ENCODE data around the gene CTSS.
"Not testable (repeated sequence)": the region's sequence is repeated elsewhere in the genome, so short reads cannot be mapped to it uniquely, and the experiment has no call there.

CTSS gene

GRCh38 chr1:150765296-150765976, at the start of gene CTSS:
Gene CTSS (minus strand): TSS chr1:150765778. CDS start chr1:150764763, 1,015 bp downstream.
- no peak for DNase-seq

- peak; percentile 26 for DNase-seq
These were observed 47.6 kb upstream of the CTSS start for GRCh38 chr1:150813028-150813707.

- DNase-seq = no peak
These were observed 45.5 kb upstream of the CTSS start for GRCh38 chr1:150810958-150811659.

DNA sequence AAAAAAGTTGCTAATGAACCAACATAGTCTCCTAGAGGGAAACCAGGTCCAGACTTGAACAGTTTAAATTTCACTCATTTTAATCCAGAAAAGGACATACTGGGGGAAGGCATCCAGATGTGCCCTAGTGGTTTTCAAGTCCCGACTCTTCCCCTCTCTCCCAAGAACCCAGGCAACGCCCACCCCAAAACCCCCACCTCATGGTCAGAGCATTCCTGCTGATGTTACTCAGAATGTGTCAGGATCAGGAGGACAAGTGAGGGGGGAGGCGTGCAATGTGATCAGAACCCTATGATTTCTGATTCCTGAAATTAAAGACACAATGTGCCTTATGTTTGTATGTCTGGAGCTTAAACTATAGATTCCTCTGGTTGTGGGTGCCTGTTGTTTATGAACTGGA, 44.1 kb upstream of the CTSS start:
- DNase-seq = no peak

- DNase-seq = no peak
These were observed 43.3 kb upstream of the CTSS start for GRCh38 chr1:150808846-150809245.

- DNase-seq = no peak
These were observed 42.5 kb upstream of the CTSS start, which contains the start of gene CTSK for GRCh38 chr1:150808121-150808520. Gene CTSK (minus strand): TSS chr1:150808260. CDS start chr1:150806805, 1,455 bp downstream.

GRCh38 chr1:150807249-150808023, 41.9 kb upstream of the CTSS start:
- DNase-seq = no peak

DNA sequence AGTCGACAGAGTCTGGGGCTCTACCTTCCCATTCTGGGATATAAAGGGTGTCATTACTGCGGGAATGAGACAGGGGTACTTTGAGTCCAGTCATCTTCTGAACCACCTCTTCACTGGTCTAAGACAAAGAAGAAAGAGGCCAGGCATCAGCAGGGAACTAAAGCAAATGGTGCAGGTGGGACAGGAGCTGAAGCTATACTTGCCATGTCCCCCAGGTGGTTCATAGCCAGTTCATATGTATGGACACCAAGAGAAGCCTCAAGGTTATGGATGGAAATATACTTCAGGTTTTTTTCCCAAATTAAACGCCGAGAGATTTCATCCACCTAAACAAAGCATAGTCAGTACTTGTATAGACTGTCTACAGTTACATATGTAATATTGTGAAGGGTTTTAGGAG, 40.3 kb upstream of the CTSS start:
- DNase-seq = no peak

DNA sequence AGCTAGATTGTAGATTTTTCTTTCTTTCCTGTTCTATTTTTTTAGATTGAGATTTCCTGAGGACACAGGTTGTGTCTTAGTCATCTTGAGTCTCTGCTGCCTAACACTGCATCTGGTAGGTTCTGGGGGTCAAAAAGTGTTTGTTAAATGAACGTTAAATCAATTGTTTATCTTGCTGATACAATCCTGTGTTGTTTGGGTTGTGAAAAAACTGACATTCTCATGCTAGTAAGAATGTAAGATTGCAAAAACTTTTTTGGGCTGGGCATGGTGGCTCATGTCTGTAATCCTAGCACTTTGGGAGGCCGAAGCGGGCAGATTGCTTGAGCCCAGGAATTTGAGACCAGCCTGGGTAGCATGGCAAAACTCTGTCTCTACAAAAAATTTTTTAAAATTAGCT, 39.1 kb upstream of the CTSS start:
- DNase-seq = no peak

DNA sequence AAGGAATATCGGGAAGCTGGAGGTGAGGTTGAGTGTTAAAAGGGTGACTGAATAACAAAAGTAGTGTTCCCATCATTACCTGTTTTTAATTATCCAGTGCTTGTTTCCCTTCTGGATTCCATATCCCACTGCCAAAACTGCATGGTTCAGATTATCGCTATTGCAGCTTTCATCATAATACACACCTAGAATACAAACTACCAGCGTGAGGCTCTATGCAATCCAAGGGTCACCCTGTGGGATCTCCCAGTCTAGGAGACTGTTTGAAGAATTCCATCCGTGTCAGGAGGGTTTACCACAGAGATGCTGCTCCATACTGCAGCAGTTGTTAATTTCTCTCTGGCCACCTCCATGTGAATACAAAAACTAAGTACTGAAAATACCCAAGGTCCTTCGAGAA, 33.5 kb upstream of the CTSS start:
- no peak for DNase-seq

DNA sequence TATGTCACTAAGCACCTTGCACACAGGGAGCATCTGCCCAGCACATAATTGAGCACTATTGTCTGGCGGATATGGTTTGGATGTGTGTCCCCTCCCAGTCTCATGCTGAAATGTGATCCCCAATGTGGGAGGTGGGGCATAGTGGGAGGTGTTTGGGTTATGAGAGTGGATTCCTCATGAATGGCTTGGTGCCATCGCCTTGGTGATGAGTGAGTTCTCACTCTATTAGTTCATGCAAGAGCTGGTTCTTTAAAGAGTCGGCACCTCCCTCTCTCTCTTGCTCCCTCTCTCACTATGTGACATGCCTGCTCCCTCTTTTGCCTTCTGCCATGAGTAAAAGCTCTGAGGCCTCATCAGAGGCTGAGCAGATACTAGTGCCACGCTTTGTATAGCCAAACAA, 32.9 kb upstream of the CTSS start:
- DNase-seq = no peak

- no peak for DNase-seq
These were observed 30.8 kb upstream of the CTSS start for GRCh38 chr1:150796374-150796773.

DNA sequence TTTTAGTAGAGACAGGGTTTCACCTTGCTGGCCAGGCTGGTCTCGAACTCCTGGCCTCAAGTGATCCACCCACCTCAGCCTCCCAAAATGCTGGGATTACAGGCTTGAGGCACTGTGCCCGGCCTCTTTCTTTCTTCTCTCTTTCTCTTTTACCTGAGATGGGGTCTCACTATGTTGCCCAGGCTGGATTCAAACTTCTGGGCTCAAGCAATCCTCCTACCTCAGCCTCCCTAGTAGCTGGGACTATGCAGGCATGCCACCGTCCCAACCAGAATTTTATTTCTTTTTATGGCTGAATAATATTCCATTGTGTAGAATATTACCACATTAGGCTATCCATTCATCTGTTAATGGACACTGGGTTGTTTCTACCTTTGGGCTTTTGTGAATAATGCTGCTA, 28.2 kb upstream of the CTSS start:
- not testable (repeated sequence) for DNase-seq

- DNase-seq = no peak
These were observed 27.6 kb upstream of the CTSS start for GRCh38 chr1:150793221-150793620.

DNA sequence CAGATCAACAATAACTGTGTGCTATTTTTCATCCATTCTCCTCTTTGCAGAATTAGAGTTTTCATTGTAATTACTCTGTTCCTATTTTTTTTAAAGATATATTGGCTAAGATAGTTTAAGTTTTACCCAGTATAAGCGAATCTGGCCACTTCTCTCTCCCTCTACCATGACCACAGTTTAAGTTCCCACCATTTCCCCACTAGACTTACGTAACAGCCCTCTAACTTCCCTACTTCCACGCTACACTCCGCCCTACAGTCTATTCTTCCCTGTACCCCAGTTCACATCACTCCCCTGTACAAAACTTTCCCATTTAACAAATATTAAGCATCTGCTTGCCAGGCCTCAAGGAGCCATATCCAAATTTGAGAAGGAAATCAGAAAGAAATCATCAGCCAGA, 26.0 kb upstream of the CTSS start:
- peak; percentile 9 for DNase-seq

GRCh38 chr1:150789396-150789795, 23.8 kb upstream of the CTSS start:
- DNase-seq = no peak

DNA sequence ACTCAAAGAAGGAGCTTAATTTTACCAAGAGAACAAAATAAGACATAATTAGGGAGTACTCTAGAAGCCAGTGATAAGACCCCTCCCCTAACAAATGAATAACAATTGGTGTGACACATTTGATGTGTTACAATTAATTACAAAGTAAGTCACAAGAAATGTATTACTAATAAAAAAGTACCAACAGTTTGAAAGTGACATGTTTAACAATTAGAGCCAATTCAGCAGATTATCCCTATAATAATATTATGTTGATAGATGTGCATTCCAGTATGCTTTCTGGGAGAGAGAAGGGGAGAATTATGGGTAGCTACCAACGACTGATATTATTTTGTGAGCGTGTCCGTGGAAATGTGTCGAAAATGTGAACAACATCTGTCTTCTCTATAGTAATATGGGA, 23.4 kb upstream of the CTSS start:
- no peak for DNase-seq

- no peak for DNase-seq
These were observed 21.9 kb upstream of the CTSS start for GRCh38 chr1:150787455-150787854.

GRCh38 chr1:150780510-150780909, 14.9 kb upstream of the CTSS start:
- no peak for DNase-seq

- no peak for DNase-seq
These were observed 12.8 kb upstream of the CTSS start for GRCh38 chr1:150778409-150778808.

GRCh38 chr1:150777544-150777943, 12.0 kb upstream of the CTSS start:
- DNase-seq = no peak

DNA sequence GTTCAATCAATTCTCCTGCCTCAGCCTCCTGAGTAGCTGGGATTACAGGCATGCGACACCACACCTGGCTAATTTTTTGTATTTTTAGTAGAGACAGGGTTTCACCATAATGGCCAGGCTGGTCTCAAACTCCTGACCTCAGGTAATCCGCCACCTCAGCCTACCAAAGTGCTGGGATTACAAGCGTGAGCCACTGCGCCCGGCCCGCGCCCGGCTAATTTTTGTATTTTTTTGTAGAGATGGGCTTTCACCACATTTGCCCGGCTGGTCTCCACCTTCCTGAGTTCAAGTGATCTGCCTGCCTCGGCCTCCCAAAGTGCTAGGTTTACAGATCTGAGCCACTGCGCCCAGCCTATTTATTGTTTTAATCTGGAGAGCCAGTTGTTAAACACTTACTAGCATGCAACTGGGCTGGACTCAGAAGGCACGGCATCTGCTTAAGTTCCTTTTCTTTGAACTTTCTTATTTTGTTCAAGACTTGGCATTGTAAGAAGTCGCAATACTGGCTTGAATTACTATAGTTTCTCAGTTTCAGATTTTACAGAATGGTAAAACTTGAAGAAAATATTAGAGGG, 10.4 kb upstream of the CTSS start:
- not testable (repeated sequence) for DNase-seq

DNA sequence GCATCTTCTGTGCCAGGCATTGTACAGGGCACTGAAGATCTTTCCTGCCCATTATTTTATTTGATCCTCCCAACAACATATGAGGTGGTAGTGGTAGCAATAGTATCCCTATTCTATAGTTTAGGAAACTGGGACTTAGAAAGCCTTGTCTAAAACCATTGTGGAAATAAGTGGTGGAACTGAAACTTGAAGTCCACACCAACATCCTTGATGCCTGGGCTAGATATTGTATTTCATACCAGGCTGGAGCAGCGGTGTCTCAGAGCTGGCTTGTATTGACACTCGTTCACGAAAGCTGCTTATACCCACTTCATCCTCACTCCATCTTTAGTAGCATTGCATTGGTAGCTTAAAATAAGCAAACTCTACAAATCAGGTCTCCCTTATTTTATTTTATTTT, 9.7 kb upstream of the CTSS start:
- no peak for DNase-seq
